ENCODE results near the gene PFAS.
A peak's percentile ranks its signal among the peaks of the same experiment; 100 is the strongest.

PFAS gene, protein sequence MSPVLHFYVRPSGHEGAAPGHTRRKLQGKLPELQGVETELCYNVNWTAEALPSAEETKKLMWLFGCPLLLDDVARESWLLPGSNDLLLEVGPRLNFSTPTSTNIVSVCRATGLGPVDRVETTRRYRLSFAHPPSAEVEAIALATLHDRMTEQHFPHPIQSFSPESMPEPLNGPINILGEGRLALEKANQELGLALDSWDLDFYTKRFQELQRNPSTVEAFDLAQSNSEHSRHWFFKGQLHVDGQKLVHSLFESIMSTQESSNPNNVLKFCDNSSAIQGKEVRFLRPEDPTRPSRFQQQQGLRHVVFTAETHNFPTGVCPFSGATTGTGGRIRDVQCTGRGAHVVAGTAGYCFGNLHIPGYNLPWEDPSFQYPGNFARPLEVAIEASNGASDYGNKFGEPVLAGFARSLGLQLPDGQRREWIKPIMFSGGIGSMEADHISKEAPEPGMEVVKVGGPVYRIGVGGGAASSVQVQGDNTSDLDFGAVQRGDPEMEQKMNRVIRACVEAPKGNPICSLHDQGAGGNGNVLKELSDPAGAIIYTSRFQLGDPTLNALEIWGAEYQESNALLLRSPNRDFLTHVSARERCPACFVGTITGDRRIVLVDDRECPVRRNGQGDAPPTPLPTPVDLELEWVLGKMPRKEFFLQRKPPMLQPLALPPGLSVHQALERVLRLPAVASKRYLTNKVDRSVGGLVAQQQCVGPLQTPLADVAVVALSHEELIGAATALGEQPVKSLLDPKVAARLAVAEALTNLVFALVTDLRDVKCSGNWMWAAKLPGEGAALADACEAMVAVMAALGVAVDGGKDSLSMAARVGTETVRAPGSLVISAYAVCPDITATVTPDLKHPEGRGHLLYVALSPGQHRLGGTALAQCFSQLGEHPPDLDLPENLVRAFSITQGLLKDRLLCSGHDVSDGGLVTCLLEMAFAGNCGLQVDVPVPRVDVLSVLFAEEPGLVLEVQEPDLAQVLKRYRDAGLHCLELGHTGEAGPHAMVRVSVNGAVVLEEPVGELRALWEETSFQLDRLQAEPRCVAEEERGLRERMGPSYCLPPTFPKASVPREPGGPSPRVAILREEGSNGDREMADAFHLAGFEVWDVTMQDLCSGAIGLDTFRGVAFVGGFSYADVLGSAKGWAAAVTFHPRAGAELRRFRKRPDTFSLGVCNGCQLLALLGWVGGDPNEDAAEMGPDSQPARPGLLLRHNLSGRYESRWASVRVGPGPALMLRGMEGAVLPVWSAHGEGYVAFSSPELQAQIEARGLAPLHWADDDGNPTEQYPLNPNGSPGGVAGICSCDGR (N-terminal part only)

DNA sequence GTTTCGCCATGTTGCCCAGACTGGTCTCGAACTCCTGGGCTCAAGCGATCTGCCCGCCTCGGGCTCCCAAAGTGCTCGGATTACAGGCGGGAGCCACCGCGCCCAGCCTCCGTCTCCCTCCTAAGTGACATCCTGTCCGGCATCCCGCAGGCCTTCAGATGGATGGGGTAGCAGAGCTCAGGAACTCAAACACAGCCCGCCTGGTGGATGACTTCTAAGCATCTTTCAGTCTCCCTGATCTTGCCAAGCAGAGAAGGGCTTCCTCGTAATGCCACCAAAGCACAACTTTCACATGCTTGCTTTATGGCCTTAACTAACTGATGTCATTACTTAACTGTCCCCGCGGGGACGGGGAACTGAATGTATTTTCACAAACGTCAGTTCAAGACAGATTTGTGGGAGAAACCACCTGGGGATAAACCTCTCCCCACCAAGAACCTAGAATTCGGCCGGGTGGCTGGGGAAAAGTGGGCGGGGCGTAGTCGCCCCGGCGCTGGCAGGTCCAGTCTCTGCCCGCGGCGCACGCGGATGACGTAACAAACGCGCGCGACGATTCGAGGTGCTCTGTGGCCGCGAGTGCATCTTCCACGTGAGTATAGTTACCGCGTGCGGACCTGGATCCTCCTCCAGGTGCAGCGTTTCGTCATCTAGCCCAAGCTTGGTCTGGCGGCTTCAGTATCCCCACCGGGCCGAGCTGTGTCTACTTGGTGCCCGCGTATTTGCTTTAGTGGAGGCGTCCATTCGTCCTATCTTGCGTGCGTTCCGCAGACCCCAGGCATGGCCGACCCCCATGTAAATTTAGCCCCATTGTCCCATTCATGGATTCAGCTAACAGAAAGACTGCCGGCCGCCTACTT is at the start of gene PFAS:
Gene PFAS, plus strand, starts transcription at position 539 of the 857 bp plus-strand sequence. CDS start 4,649 bp downstream, outside the sequence.
- intact Hi-C loops (cut with DNase I; ENCODE audit: low total_unique reads): loop anchor here (5.0 kb wide), 1 partner anchor 43 kb away; no protein-coding TSS in a partner anchor
- H3K4me3 ChIP-seq: peak within 1 kb of the TSS; percentile 62 to 86
- TF ChIP-seq, protein P1, sequence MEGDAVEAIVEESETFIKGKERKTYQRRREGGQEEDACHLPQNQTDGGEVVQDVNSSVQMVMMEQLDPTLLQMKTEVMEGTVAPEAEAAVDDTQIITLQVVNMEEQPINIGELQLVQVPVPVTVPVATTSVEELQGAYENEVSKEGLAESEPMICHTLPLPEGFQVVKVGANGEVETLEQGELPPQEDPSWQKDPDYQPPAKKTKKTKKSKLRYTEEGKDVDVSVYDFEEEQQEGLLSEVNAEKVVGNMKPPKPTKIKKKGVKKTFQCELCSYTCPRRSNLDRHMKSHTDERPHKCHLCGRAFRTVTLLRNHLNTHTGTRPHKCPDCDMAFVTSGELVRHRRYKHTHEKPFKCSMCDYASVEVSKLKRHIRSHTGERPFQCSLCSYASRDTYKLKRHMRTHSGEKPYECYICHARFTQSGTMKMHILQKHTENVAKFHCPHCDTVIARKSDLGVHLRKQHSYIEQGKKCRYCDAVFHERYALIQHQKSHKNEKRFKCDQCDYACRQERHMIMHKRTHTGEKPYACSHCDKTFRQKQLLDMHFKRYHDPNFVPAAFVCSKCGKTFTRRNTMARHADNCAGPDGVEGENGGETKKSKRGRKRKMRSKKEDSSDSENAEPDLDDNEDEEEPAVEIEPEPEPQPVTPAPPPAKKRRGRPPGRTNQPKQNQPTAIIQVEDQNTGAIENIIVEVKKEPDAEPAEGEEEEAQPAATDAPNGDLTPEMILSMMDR (IDR thresholded peaks at IDR 0.05): peak in 1 of 2 experiments; percentile 9

DNA sequence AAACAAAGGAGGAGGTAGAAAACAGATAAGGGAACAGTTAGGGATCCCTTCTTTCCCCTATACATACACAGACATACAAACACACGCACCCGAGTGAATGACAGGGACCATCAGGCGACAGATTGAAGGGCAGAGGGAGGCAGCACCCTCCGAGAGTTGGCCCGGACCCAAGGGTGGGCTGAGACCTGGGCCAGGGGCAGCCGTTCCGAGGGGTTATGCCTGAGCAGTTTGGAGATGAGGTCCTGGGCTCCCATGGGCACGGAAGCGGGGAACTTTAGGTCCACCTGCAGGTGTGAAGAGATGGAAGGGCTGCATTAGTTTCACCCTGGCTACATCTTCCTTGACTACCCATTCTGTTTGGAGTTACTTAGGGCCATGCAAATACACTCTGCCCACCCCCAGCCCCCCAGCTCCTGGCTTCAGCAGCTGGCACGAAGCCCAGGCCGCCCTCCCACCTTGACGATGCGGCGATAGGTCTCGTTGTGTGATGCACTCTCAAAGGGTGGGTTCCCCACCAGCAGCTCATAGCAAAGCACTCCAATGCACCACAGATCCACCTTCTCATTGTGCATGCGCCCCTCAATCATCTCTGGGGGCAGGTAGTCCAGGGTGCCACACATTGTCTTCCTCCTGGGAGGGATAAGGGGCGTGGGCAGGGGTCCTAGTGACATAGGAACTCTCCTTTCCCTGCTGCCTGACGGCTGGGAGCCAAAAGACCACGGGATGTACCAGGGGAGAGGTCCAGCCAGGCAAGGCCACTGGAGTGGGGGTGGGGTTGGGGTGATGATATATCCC is 44.1 kb upstream of the PFAS start:
- Histone ChIP-seq H3K36me3 (no peaks in the 10 kb centered on the region), H3K27ac (no peak overlapping the region), H3K9me3 (no peaks in the 10 kb centered on the region), H3K4me3 (no peak overlapping the region), H3K27me3 (no peaks in the 10 kb centered on the region), H3K4me1 (peaks cover 0 to 2% (median 1%) of the 10 kb centered on the region in 4 donors)
- no peak for DNase-seq
- intact Hi-C loops (cut with DNase I; ENCODE audit: low total_unique reads): no loop called here
- TF ChIP-seq, protein P1 (IDR thresholded peaks at IDR 0.05): no peak

More for the DNA sequence above, at the start of gene PFAS:
- Histone ChIP-seq H3K27me3 (no peaks in the 10 kb centered on the region), H3K4me1 (peaks cover 0 to 18% (median 10%) of the 10 kb centered on the region in 4 donors), H3K36me3 (peaks cover 0 to 16% (median 3%) of the 10 kb centered on the region in 3 donors), H3K9me3 (no peaks in the 10 kb centered on the region), H3K27ac (peak within 1 kb of the TSS; percentile 95 to 96)
- DNase-seq: peak; percentile 93 to 96

DNA sequence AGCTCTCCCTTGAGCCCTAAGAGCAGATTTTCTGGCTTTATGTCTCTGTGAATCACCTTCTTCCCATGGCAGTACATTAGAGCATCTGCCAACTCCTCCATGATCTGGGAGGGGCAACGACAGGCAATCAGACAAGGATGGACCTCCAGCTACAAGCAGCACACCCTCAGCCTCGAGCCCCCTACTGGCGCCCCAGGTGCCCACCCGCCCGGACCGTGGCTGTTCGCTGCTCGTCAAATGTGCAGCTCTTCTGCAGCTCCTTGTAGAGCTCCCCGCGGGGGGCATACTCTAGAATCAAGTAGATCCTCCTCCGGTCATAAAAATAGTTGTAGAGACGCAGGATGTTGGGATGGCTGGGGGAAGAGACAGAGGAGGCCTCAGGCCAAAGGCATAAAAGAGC is 42.6 kb upstream of the PFAS start:
- DNase-seq: no peak
- Histone ChIP-seq H3K4me1 (peaks cover 0 to 14% (median 8%) of the 10 kb centered on the region in 4 donors), H3K36me3 (no peaks in the 10 kb centered on the region), H3K27ac (no peak overlapping the region), H3K9me3 (no peaks in the 10 kb centered on the region), H3K4me3 (no peak overlapping the region), H3K27me3 (no peaks in the 10 kb centered on the region)
- TF ChIP-seq, protein P1 (IDR thresholded peaks at IDR 0.05): no peak
- intact Hi-C loops (cut with DNase I; ENCODE audit: low total_unique reads): no loop called here

DNA sequence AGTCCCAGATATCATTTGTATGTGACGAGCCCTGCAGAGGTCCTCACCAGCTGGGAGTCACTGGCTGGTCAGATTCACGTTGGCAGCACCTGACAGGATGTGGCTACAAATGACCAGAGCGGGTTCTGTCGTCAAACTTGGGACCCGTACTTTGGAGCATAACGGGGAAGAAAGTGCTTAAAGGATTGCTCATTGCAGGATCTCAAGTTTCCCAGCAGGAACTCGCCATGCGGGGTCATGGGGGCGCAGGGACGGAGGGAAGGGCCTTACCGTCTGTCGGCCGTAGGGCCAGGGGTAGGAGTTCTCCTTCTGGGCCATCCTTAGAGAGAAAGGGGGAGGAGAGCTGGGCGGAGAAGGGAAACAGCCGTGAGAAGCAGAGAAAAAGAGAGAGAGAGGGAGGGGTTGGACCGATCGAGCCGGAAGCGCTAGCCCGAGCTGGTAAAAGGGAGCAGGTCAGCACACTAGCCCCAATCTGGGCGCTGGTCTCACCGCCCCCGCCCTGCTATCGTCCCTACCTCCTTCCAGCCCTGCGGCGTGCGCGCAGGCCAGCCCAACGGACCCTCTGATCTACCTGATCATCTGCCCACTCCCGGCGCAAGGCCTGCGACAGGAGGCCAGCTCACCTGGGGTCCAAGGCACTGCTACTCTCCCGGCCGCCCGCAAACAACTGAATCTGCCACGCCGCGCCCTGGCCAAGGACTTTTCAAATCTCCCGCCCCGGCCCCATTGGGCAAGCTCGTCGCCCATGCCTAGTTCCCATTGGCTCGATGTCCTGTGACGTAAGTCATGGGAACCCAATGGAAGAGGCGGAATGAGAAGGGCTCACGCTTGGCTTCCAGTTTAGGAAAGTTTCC is 39.0 kb upstream of the PFAS start, which contains the start of gene AURKB:
Gene AURKB, minus strand, starts transcription at position 669 of the 854 bp plus-strand sequence. Its CDS starts 351 bp downstream, at position 318.
- Histone ChIP-seq H3K9me3 (no peaks in the 10 kb centered on the region), H3K4me1 (peaks cover 0 to 14% (median 8%) of the 10 kb centered on the region in 4 donors), H3K4me3 (peak within 1 kb of the TSS; percentile 58 to 63), H3K36me3 (no peaks in the 10 kb centered on the region), H3K27me3 (no peaks in the 10 kb centered on the region), H3K27ac (peak within 1 kb of the TSS; percentile 77 to 82)
- TF ChIP-seq, protein P1 (IDR thresholded peaks at IDR 0.05): no peak
- intact Hi-C loops (cut with DNase I; ENCODE audit: low total_unique reads): no loop called here
- peak; percentile 96 to 97 for DNase-seq

All from tibial artery (tissue), 4 donors.